Kidney epithelial cell (primary cell): Measurements from ENCODE around the gene GAS6. TPM values are rescaled to one million over a fixed set of nuclear protein-coding genes. Genes with fewer than 3 reads are reported as not detected.

Experiments used
- DNase-seq: peaks from one replicate; pipeline ENCODE4 v3.0.0-alpha.2; 2010; ENCODE audit warnings: low read depth
- H3K27me3 ChIP-seq: 2 replicates; pipeline ENCODE4 v1.6.0; 2011; ENCODE audit warnings: low read length; ENCODE audit not compliant: control insufficient read depth, insufficient read depth
- H3K36me3 ChIP-seq: 2 replicates; pipeline ENCODE4 v1.5.1; 2011; ENCODE audit warnings: low read length; ENCODE audit not compliant: control insufficient read depth, insufficient read depth
- H3K4me3 ChIP-seq: 2 replicates; pipeline ENCODE4 v1.5.1; 2011; ENCODE audit warnings: low read depth, mild to moderate bottlenecking, control low read depth, low read length
- CTCF ChIP-seq: IDR thresholded peaks from 2 replicates; pipeline ENCODE4 v1.5.1; 2011; ENCODE audit warnings: mild to moderate bottlenecking, moderate library complexity, low read length, control low read depth, inconsistent platforms; ENCODE audit not compliant: insufficient read depth, poor library complexity, severe bottlenecking
- total RNA-seq: library from RNA; depleted of rRNA; stranded (reverse); fragments of >200 nt; gene quantifications from 2 replicates; pipeline ENCODE4 v1.2.3, GENCODE V29; 2015

GAS6 gene
- total RNA-seq, 1 donor from 2014 or later, result 99.6 TPM

GRCh38 chr13:113849546-113849945, 14.3 kb downstream of the GAS6 start:
- H3K36me3 ChIP-seq, result no peaks in the 10 kb centered on the region
- no peak overlapping the region for H3K4me3 ChIP-seq
- no peak for DNase-seq
- TF ChIP-seq CTCF, result no peak
- no peaks in the 10 kb centered on the region for H3K27me3 ChIP-seq

GRCh38 chr13:113848431-113849260, 15.2 kb downstream of the GAS6 start:
- H3K36me3 ChIP-seq, result no peaks in the 10 kb centered on the region
- no peak for DNase-seq
- H3K27me3 ChIP-seq, result no peaks in the 10 kb centered on the region
- no peak for TF ChIP-seq CTCF
- H3K4me3 ChIP-seq, result no peak overlapping the region

- no peaks in the 10 kb centered on the region for H3K36me3 ChIP-seq
- no peak for DNase-seq
These were observed 15.9 kb downstream of the GAS6 start for GRCh38 chr13:113848020-113848419.

GRCh38 chr13:113846636-113847318, 17.1 kb downstream of the GAS6 start:
- TF ChIP-seq CTCF, result no peak
- Histone ChIP-seq H3K27me3 (no peaks in the 10 kb centered on the region), H3K36me3 (no peaks in the 10 kb centered on the region), H3K4me3 (no peak overlapping the region)
- no peak for DNase-seq

More at GRCh38 chr13:113848020-113848419, 15.9 kb downstream of the GAS6 start:
- no peaks in the 10 kb centered on the region for H3K27me3 ChIP-seq
- TF ChIP-seq CTCF, result no peak
- H3K4me3 ChIP-seq, result no peak overlapping the region

GRCh38 chr13:113845723-113846635, 17.9 kb downstream of the GAS6 start:
- H3K27me3 ChIP-seq, result no peaks in the 10 kb centered on the region
- no peak overlapping the region for H3K4me3 ChIP-seq
- DNase-seq, result no peak
- H3K36me3 ChIP-seq, result no peaks in the 10 kb centered on the region
- no peak for TF ChIP-seq CTCF
